A549 (cell line): Measurements from ENCODE around the gene DDX3X.

ENCODE experiments used
- JUN ChIP-seq, 2 experiments: fragments of >200 bp; sonication (Bioruptor Twin); formaldehyde crosslinking; IDR thresholded peaks; 2 replicates in 1 of 2; 3 replicates in 1 of 2; pipeline ENCODE4 v1.6.1; 2016 to 2017
- MYC ChIP-seq: IDR thresholded peaks from 2 replicates; pipeline ENCODE4 v1.6.1; 2012; ENCODE audit warnings: mild to moderate bottlenecking, inconsistent platforms, low read length, improper control_type of control experiment, borderline replicate concordance
- REST ChIP-seq: fragments of 200-600 bp; sonication (generic); IDR thresholded peaks from 2 replicates; pipeline ENCODE4 v1.6.1; 2016; ENCODE audit warnings: antibody characterized with exemption, mild to moderate bottlenecking, moderate library complexity
- SMC3 ChIP-seq: fragments of >200 bp; sonication (Bioruptor Twin); formaldehyde crosslinking; IDR thresholded peaks from 3 replicates; pipeline ENCODE4 v1.6.1; 2018; ENCODE audit warnings: inconsistent platforms
- SREBF2 ChIP-seq: fragments of 450-650 bp; IDR thresholded peaks from 2 replicates; pipeline ENCODE4 v1.6.1; 2014; ENCODE audit warnings: mild to moderate bottlenecking, moderate library complexity
- USF2 ChIP-seq: fragments of 450-650 bp; IDR thresholded peaks from 2 replicates; pipeline ENCODE4 v1.6.1; 2014; ENCODE audit warnings: antibody characterized with exemption
- TF ChIP-seq, protein P1 (sequence below): fragments of >200 bp; sonication (Bioruptor Twin); formaldehyde crosslinking; IDR thresholded peaks from 3 replicates; pipeline ENCODE4 v1.5.1; 2016
- TF ChIP-seq, protein P2 (sequence below): IDR thresholded peaks from 2 replicates; pipeline ENCODE4 v1.6.1; 2012; ENCODE audit warnings: low read depth, borderline replicate concordance

DNA sequence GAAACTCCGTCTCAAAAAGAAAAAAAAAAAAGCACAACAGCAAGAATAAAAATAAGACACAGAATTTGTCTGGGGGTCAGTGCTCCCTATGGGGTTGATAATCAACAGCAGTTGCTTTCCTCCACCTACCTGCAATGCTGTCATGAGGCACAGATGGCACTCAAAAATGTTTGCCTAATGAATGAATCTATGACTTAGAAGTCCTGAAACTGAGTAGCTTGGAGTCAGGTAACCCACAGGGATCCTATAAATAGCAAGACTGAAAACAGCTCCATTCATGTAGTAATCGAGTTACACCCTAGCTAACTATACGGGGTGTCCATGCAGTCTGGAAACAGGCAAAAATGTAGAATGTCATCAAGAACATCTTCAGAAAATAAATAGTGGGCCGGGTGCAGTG, 19.8 kb upstream of the DDX3X start:
- TF ChIP-seq SMC3 (no peak), MYC (no peak), SREBF2 (no peak), REST (no peak), JUN (IDR thresholded peaks at IDR 0.05) (no peak), USF2 (no peak)
- TF ChIP-seq, protein P1, sequence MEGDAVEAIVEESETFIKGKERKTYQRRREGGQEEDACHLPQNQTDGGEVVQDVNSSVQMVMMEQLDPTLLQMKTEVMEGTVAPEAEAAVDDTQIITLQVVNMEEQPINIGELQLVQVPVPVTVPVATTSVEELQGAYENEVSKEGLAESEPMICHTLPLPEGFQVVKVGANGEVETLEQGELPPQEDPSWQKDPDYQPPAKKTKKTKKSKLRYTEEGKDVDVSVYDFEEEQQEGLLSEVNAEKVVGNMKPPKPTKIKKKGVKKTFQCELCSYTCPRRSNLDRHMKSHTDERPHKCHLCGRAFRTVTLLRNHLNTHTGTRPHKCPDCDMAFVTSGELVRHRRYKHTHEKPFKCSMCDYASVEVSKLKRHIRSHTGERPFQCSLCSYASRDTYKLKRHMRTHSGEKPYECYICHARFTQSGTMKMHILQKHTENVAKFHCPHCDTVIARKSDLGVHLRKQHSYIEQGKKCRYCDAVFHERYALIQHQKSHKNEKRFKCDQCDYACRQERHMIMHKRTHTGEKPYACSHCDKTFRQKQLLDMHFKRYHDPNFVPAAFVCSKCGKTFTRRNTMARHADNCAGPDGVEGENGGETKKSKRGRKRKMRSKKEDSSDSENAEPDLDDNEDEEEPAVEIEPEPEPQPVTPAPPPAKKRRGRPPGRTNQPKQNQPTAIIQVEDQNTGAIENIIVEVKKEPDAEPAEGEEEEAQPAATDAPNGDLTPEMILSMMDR = no peak
- TF ChIP-seq, protein P2, sequence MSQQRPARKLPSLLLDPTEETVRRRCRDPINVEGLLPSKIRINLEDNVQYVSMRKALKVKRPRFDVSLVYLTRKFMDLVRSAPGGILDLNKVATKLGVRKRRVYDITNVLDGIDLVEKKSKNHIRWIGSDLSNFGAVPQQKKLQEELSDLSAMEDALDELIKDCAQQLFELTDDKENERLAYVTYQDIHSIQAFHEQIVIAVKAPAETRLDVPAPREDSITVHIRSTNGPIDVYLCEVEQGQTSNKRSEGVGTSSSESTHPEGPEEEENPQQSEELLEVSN = no peak
